Natural killer cell (primary cell): ENCODE measurements around the gene RAP2B. TPM values are rescaled to one million over a fixed set of nuclear protein-coding genes. Genes with fewer than 3 reads are reported as not detected.

Experiments used
- ATAC-seq, 3 donors: fragments of 150-1000 bp in 2 of 3; fragments of 200-7000 bp in 1 of 3; cut with Tn5 transposase; 1 replicate in 1 of 3; 2 replicates in 2 of 3; pipeline ENCODE4 v1.10.0; 2021; ENCODE audit warnings: mild to moderate bottlenecking in 2 of 3, moderate library complexity in 2 of 3
- DNase-seq, 2 donors: peaks; one replicate each; pipeline versions ENCODE4 v3.0.0 to v3.0.0-alpha.2; 2013 to 2021; ENCODE audit warnings: mixed read lengths in 1 of 2
- H3K27ac ChIP-seq: one replicate; pipeline ENCODE4 v1.5.1; 2013; ENCODE audit warnings: mild to moderate bottlenecking, low read length
- H3K27me3 ChIP-seq: one replicate; pipeline ENCODE4 v1.6.1; 2013; ENCODE audit warnings: low read length; ENCODE audit not compliant: control insufficient read depth, insufficient read depth
- H3K36me3 ChIP-seq: one replicate; pipeline ENCODE4 v1.6.1; 2013; ENCODE audit warnings: low read length; ENCODE audit not compliant: control insufficient read depth, insufficient read depth
- H3K4me1 ChIP-seq: one replicate; pipeline ENCODE4 v1.6.1; 2013; ENCODE audit warnings: low read length; ENCODE audit not compliant: control insufficient read depth, insufficient read depth
- H3K4me3 ChIP-seq: one replicate; pipeline ENCODE4 v1.5.1; 2013; ENCODE audit warnings: low read length
- H3K9me3 ChIP-seq: one replicate; pipeline ENCODE4 v1.6.1; 2013; ENCODE audit warnings: low read length; ENCODE audit not compliant: control insufficient read depth, insufficient read depth
- H3K27ac Mint-ChIP-seq, 2 donors: one replicate each; pipeline ENCODE4 v1.8.0; 2022; ENCODE audit warnings: mild to moderate bottlenecking in 2 of 2, mixed read lengths in 2 of 2, moderate library complexity in 1 of 2
- H3K27me3 Mint-ChIP-seq, 2 donors: one replicate each; pipeline ENCODE4 v1.8.0; 2022; ENCODE audit warnings: low read depth in 2 of 2, mixed read lengths in 2 of 2
- H3K36me3 Mint-ChIP-seq: one replicate; pipeline ENCODE4 v1.8.0; 2022; ENCODE audit warnings: mixed read lengths
- H3K4me1 Mint-ChIP-seq, 2 donors: one replicate each; pipeline ENCODE4 v1.8.0; 2022; ENCODE audit warnings: mixed read lengths in 2 of 2
- H3K4me3 Mint-ChIP-seq: one replicate; pipeline ENCODE4 v1.8.0; 2022; ENCODE audit warnings: mild to moderate bottlenecking, moderate library complexity, mixed read lengths
- H3K9me3 Mint-ChIP-seq, 2 donors: one replicate each; pipeline ENCODE4 v1.8.0; 2022; ENCODE audit warnings: mixed read lengths in 2 of 2
- WGBS: methylation state at CpG from one replicate; pipeline ENCODE4 v1.1.7; 2013; ENCODE audit warnings: missing lambda C conversion rate; ENCODE audit not compliant: insufficient coverage; 5-methylcytosine and 5-hydroxymethylcytosine counted together
- intact Hi-C: fragments of 100-400 bp; cut with micrococcal nuclease; formaldehyde crosslinking; loops from one replicate; pipeline ENCODE4 v1.14.2; 2022
- total RNA-seq, 4 donors: library from RNA; stranded (reverse); fragments of 120-200 nt in 1 of 4; gene quantifications; one replicate each; pipeline versions ENCODE4 v1.2.3 to v1.2.4, GENCODE V29; 2013 to 2022
- TF ChIP-seq, protein P1 (sequence below): fragments of 200-600 bp; IDR thresholded peaks from one replicate; pipeline ENCODE4 v1.8.0; 2022; ENCODE audit warnings: antibody characterized with exemption

RAP2B gene
- total RNA-seq, 3 donors from 2014 or later (not counting 1 experiment from before 2014, with no cell fraction given) = 34.8 to 41.7 (median 38.1) TPM

DNA sequence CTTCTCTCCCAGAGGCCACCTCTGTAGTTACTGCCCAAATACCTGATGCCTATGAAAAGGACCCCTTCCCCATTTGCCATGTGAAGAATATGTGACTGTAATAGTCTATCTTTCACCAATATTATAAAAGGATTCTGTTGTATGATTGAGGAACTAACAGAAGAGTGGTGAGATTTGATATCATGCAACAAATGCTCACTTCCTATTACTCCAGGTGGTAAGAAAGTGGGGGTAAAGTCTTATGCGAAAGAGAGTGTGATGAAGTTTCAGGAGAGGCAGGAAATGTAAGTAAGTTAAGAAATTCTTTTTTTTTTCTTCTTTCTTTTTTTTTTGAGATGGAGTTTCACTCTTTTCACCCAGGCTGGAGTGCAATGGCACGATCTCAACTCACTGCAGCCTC lies 24.4 kb upstream of the RAP2B start:
- DNase-seq (no peak), ATAC-seq (no peak)
- no peaks in the 10 kb centered on the region for H3K36me3 Mint-ChIP-seq
- Histone ChIP-seq H3K9me3 (no peaks in the 10 kb centered on the region), H3K27me3 (no peaks in the 10 kb centered on the region), H3K4me1 (no peaks in the 10 kb centered on the region), H3K36me3 (no peaks in the 10 kb centered on the region), H3K27ac (no peak overlapping the region), H3K4me3 (no peak overlapping the region)
- H3K9me3 Mint-ChIP-seq = no peaks in the 10 kb centered on the region
- no peaks in the 10 kb centered on the region for H3K27me3 Mint-ChIP-seq
- no CpG with 5 or more reads among the region's 2 CpGs for WGBS
- H3K4me1 Mint-ChIP-seq = peaks cover 16% of the 10 kb centered on the region in 2 donors
- no peak overlapping the region for H3K27ac Mint-ChIP-seq
- intact Hi-C loops = no loop called here
- no peak overlapping the region for H3K4me3 Mint-ChIP-seq
- TF ChIP-seq, protein P1, sequence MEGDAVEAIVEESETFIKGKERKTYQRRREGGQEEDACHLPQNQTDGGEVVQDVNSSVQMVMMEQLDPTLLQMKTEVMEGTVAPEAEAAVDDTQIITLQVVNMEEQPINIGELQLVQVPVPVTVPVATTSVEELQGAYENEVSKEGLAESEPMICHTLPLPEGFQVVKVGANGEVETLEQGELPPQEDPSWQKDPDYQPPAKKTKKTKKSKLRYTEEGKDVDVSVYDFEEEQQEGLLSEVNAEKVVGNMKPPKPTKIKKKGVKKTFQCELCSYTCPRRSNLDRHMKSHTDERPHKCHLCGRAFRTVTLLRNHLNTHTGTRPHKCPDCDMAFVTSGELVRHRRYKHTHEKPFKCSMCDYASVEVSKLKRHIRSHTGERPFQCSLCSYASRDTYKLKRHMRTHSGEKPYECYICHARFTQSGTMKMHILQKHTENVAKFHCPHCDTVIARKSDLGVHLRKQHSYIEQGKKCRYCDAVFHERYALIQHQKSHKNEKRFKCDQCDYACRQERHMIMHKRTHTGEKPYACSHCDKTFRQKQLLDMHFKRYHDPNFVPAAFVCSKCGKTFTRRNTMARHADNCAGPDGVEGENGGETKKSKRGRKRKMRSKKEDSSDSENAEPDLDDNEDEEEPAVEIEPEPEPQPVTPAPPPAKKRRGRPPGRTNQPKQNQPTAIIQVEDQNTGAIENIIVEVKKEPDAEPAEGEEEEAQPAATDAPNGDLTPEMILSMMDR = no peak

DNA sequence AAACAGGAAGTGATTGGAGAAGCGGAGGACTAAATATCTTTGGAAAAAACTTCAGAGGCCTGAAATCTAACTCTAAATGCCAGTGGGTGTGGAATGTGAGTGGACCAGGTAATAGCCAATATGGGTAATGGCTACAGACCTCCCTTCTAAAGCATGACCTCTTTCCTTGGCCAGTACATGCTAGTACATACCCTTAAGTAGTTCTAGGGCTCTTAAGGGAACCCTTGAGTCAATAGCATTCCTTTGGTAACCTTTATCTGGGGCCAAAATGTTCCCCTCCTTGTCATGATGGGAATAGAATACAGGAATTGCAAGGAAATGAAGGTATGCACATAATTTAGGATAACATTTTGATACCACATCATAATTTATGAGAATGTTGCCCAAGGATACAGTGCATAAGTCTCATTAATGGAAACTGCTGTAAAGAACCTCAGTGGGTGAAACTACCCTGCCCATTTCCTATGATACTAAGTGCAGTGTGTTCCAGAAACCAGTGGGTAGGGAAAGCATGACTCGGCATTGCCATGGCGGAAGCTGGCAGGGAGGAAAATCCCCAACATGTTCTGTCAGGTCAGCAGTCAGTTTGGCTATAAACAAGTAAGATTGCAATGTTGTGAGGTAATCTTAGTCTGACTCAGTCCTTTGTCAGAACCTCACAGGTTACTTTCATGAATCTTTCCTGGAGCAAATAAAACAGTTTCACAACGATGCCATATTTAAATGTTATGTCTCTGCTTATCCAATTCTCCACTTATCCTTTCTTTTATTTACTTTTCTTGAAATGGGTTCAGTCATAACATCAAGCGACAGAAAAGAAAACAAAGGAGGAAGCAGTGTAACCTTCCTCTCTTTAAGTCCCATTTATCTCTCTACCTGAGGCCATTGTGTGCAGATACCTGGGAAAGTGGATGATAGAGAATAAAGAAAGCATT lies 23.5 kb upstream of the RAP2B start:
- Mint-ChIP-seq H3K4me3 (no peak overlapping the region), H3K27me3 (no peaks in the 10 kb centered on the region), H3K9me3 (no peaks in the 10 kb centered on the region), H3K36me3 (no peaks in the 10 kb centered on the region), H3K4me1 (peaks cover 16% of the 10 kb centered on the region in 2 donors), H3K27ac (no peak overlapping the region)
- no peaks in the 10 kb centered on the region for H3K27me3 ChIP-seq
- H3K4me1 ChIP-seq = no peaks in the 10 kb centered on the region
- no peak overlapping the region for H3K4me3 ChIP-seq
- H3K9me3 ChIP-seq = no peaks in the 10 kb centered on the region
- H3K36me3 ChIP-seq = no peaks in the 10 kb centered on the region
- intact Hi-C loops = no loop called here
- TF ChIP-seq, protein P1 = no peak
- no peak for ATAC-seq
- DNase-seq = peak in 1 of 2 donors; percentile 16
- WGBS = 64% methylated on average over 4 of the region's 5 CpGs
- H3K27ac ChIP-seq = no peak overlapping the region

DNA sequence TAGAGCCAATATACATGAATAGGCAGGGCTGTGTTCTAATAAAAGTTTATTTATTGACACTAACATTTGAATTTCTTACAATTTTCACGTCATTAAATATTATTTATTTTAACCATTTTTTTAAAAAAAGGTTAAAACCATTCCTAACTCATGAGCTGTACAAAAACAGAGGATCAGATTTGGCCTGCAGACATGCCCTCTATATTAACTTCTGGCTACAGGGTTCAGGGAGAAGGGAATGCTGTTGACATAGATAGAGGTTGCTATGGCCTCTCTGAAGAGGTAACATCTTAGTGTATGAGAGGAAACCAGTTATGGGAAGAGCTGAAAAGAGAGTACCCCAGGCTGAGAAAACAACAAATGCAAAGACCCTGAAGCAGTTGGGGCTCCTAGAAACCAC lies 19.1 kb upstream of the RAP2B start:
- no peak overlapping the region for H3K27ac Mint-ChIP-seq
- H3K36me3 Mint-ChIP-seq = no peaks in the 10 kb centered on the region
- H3K4me1 Mint-ChIP-seq = peaks cover 20 to 23% of the 10 kb centered on the region in 2 donors
- no peaks in the 10 kb centered on the region for H3K9me3 Mint-ChIP-seq
- no peak for ATAC-seq
- Histone ChIP-seq H3K9me3 (no peaks in the 10 kb centered on the region), H3K4me3 (no peak overlapping the region), H3K4me1 (no peaks in the 10 kb centered on the region), H3K27me3 (no peaks in the 10 kb centered on the region), H3K36me3 (no peaks in the 10 kb centered on the region), H3K27ac (no peak overlapping the region)
- no peaks in the 10 kb centered on the region for H3K27me3 Mint-ChIP-seq
- no peak for DNase-seq
- H3K4me3 Mint-ChIP-seq = no peak overlapping the region
- intact Hi-C loops = no loop called here
- TF ChIP-seq, protein P1 = no peak
- WGBS = 88% methylated on average over 1 of the region's 1 CpG
